Stimulated activated CD8-positive, alpha-beta memory T cell treated with anti-CD3 and anti-CD28 coated beads, Interleukin-4, amount 100 ng/mL, for 48 hours (primary cell): ENCODE results near the gene FFAR3.

Experiments used
- DNase-seq: peaks from one replicate; pipeline ENCODE4 v3.0.0-alpha.2; 2020

The FFAR3 gene

DNA sequence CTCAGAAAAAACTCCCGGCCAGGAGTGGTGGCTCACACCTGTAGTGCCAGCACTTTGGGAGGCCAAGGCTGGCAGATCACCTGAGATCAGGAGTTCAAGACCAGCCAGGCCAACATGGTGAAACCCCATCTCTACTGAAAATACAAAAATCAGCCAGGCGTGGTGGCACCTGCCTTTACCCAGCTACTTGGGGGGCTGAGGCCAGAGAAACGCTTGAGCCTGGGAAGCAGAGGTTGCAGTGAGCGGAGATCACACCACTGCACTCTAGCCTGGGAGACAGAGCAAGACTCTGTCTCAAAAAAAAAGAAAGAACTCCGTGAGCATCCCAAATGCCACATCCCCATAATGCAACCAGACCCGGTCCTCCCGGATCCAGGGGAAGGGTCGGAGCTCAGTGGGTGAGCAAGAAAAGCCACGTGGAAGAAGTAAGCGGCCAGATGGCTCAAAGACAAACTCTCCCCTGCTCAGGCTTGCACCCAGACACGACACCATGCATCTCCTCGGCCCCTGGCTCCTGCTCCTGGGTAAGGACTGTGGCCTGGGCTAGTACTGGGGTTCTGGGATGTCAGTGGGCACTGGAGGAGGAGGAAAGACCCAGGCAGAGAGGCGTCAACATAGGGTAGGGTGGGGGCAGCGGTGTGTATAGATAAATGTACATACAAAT, 26.6 kb upstream of the FFAR3 start:
- no peak for DNase-seq

DNA sequence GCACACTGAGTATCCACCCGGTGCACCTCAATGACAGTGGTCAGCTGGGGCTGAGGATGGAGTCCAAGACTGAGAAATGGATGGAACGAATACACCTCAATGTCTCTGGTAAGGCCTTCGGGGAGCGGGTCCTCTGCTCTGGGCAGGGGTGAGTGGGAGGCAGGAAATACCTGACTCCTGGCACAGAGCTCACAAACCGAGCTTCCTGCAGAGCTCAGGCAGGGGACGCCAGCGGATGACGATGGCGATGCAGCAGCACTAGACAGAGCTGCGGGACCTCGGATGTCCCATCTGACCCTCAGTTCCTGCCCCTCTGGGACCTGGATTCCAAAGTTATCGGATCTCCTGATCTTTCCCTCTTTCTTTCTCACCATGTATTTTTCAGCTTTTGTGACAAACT, 25.4 kb upstream of the FFAR3 start:
- DNase-seq: peak; percentile 58

DNA sequence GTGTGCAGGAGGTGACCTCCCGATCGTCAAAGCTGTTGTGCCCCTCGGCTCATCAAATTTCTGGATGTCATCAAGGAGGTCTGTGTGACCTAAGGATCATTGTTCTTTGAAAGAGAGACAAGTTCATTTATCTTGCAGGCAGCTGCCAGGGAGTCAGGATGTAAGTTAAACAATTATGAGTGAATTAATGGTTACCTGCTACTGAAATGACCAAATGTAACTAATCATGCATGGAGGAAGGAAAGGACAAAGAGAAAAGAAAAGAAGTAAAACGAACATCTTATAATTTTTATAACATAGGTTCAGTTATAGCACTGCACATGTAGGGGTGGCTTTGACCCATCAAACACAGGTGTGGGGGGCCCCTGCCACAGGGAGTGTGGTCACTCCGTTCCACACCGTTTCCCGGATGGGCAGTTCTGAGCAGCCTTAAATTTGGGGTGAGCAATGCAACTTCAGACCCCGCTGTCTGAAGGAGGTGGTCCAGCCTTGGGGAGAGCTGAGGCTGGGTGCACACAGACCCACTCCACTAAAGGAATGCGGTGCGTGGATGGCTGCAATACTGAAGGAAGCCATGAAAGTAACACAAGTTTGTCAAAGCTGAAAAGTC, 24.0 kb upstream of the FFAR3 start:
- no peak for DNase-seq

DNA sequence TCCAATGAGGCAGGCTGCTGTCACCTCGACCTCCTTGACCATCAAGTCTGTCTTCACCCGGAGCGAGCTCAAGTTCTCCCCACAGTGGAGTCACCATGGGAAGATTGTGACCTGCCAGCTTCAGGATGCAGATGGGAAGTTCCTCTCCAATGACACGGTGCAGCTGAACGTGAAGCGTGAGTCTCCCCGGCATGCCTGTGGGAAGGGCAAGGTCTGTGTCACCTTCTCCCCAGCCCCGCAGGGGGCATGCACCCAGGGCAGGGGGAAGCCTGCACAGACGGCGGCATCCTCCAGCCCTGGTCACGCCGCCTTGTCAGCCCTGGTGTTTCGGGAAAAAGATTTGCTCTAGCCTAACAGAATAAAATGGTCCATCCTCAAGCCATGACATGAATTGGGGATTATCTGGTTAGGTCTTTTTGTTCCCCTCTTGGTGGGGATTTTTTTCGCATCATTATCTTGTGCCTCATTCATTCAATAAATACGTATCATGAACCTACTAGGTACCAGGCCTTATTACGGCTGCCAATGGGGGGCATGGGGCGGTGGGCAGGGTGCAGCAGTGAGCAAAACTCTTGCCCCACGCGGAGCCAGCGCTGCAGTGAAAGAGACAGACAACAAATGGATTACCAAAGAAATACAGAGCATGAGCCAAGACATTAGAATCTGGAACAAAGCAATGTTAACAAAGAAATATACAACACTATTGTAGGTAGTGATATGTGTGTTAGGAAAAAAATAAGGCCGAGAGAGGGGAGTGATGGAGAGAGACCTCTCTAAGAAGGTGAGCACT, 21.9 kb upstream of the FFAR3 start:
- DNase-seq: no peak

DNA sequence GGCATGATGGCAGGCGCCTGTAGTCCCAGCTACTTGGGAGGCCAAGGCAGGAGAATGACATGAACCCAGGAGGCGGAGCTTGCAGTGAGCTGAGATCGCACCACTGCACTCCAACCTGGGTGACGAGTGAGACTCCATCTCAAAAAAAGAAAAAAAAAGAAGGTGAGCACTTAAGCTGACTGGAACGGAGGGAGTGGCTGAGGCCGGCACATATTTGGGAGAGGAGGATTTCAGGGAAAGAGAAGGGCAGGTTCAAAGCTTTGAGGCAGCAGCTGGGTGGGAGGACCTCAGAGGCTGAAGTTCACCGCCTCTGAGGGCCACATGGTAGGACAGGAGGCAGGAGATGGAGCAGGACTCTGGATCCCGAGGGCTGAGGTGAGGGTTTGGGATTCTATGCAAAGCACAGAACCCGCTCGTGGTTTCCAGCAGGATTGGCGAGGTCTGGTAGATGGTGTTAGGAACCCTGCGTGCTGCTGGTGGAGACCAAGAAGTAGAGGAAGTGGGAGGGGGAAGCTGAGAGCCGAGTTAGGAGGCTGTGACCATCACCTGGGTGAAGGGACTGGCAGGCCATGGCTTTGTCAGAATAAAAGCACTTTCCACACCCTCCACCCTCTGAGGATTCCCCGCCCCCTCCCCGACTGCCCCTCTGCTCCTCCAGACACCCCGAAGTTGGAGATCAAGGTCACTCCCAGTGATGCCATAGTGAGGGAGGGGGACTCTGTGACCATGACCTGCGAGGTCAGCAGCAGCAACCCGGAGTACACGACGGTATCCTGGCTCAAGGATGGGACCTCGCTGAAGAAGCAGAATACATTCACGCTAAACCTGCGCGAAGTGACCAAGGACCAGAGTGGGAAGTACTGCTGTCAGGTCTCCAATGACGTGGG, 20.9 kb upstream of the FFAR3 start:
- DNase-seq: no peak

DNA sequence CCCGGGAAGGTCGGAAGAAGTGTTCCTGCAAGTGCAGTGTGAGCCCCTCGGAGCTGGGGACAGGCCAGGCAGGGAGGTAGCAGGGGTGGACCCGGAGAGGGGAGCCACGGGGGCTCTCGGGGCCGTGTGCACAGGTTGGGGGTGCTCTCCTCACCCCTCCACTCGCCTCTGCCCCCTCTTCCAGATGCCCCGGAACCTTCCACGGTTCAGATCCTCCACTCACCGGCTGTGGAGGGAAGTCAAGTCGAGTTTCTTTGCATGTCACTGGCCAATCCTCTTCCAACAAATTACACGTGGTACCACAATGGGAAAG, 20.3 kb upstream of the FFAR3 start:
- no peak for DNase-seq

DNA sequence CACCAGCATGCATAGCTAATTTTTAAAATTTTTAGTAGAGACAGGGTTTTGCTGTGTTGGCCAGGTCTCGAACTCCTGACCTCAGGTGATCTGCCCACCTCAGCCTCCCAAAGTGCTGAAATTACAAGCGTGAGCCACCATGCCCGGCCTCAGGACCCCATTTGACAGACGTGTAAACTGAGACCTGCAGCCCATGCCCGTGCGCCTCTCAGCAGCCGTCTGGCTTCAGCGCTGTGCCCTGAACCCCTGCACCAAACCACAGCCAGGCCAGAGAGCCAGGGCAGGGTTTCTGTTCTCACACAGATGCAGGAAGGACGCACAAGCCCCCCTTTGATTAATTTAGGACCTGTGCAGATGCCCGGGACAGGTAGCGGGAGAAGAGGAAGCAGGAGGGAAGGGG, 17.8 kb upstream of the FFAR3 start:
- DNase-seq: no peak

DNA sequence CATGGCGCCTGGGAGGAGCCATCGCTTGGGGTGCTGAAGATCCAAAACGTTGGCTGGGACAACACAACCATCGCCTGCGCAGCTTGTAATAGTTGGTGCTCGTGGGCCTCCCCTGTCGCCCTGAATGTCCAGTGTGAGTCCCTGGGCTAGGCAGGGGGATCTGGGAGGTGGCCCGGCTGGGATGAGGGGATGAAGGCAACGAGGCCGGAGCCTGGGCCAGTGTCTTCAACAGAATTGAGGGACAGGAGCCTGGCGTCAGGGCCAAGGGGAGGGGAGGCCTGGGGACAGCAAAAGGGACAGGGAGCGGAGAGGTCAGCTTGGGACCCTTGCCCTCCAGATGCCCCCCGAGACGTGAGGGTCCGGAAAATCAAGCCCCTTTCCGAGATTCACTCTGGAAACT, 17.3 kb upstream of the FFAR3 start:
- no peak for DNase-seq

DNA sequence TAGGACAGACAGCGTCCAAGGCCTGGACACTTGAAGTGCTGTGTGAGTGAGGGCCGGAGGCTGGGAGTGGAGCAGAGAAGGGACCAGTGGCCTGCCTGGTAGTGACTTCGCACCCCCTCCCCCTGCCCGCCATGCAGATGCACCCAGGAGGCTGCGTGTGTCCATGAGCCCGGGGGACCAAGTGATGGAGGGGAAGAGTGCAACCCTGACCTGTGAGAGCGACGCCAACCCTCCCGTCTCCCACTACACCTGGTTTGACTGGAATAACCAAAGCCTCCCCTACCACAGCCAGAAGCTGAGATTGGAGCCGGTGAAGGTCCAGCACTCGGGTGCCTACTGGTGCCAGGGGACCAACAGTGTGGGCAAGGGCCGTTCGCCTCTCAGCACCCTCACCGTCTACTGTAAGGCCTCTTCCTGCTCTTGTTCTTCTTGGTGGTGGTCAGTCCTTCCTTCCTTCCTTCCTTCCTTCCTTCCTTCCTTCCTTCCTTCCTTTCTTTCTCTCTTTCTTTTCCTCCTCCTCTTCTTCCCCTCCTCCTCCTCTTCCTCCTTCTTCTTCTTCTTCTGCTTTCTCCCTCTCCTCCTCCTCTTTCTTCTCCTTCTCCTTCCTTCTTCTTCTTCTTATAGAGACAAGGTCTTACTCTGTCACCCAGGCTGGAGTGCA, 16.6 kb upstream of the FFAR3 start:
- no peak for DNase-seq

DNA sequence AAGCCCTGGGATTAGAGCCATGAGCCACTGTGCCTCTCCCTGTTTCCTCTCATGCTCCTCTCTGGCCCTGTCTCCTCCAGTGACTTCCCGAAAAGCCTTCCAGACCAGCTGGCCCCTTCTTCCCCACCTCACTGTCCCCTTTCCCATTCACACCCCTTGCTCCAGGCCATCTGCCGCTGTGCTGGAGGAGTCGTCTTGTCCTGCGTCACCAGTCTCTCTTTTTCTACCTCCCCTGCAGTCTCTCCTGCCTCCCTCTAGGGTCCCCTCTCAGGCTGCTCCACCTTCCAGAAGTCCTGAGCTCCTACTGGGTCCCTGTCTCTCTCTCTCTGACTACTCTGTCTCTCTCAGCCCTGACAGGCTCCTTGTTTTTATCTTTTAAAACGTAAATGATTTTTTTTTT, 15.8 kb upstream of the FFAR3 start:
- DNase-seq: no peak

DNA sequence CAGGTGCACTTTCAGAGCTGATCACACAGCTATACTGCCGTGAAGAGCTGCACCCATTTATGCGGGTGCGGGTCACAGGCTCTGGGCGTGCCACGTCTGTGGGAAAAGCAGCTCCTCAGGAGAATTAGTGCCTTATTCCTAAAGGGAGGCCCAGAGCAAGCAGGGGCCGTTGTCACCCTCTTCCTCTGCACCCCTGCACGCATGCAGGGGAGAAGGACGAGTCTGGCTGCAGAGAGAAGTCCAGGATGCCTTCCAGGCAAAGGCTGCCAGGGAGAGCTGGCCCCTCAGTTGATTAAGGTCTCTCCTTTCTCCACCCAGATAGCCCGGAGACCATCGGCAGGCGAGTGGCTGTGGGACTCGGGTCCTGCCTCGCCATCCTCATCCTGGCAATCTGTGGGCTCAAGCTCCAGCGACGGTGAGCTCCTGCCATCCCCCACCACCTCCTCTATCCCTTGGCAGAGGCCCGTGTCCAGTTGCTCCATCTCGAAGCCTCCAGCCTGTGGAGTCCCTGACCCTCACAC, 13.7 kb upstream of the FFAR3 start:
- DNase-seq: peak; percentile 21

DNA sequence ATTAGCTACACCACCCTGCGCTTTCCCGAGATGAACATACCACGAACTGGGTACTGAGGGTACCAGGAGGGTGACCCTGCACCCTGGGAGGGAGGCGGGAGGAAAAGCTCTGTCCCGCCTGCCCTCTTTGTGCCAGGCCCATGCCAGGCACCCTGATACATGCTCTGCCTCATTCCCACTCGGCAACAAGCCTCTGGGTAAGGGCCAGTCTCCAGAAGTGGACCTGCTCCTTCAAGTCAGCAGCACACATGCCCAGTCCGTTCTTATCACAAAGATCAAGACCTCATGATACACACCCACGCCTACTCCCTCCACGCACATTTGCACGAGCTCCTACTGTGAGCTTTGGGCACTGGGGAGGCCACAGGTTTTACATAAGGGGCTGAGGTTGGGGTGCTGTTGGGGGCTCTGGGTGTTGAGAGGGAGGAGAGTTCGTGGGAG, 12.6 kb upstream of the FFAR3 start:
- no peak for DNase-seq

DNA sequence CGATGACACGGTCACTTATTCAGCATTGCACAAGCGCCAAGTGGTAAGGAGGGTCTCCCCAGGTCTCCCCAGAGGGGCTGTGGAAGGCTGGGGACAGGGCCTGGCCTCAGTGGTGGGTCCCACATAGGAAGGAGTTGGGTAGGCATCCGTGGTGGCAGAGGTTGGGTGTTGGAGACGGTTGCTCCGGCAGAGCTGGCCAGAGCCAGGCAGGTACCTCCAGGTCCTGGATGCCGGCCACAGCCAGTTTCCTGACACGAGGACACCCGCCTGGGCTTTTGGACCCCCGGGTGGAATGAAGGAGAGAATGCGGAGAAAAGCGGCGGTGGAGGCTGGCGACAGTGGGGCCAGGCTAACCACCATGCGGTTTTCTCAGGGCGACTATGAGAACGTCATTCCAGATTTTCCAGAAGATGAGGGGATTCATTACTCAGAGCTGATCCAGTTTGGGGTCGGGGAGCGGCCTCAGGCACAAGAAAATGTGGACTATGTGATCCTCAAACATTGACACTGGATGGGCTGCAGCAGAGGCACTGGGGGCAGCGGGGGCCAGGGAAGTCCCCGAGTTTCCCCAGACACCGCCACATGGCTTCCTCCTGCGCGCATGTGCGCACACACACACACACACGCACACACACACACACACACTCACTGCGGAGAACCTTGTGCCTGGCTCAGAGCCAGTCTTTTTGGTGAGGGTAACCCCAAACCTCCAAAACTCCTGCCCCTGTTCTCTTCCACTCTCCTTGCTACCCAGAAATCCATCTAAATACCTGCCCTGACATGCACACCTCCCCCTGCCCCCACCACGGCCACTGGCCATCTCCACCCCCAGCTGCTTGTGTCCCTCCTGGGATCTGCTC, 11.8 kb upstream of the FFAR3 start:
- DNase-seq: peak; percentile 84

DNA sequence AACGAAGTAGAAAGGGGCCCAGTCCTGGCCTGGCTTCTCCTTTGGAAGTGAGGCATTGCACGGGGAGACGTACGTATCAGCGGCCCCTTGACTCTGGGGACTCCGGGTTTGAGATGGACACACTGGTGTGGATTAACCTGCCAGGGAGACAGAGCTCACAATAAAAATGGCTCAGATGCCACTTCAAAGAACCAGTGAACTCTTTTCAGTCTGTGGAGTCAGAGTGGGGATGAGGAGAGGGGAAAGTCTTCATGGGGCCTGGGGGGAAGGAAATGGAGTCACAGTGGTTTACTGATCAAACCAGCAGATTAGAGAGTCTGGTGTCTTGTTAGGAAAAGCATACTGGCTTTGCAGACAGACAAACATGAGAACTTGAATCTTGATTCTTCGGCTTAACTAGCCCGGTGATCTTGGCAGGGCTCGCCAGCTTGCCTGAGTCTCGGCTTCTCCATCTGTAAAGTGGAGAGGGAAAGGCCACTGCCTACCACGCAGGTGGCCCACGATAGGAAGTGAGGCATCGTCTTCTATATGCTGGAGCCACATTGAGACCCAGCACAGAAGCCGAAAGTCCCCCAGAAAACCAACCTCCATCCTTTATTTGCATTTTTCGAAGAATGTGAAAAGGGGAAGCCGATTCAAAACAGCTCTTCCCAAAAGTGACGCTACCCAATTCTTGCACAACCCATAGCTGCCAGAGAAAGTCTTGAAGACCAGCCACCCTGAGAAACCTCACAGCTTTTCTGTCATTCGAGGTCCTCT, 10.9 kb upstream of the FFAR3 start, which contains the start of gene FFAR1:
Gene FFAR1, plus strand, starts transcription at position 732 of the 759 bp plus-strand sequence. CDS start 3,650 bp downstream, outside the sequence.
- DNase-seq: peak; percentile 75

DNA sequence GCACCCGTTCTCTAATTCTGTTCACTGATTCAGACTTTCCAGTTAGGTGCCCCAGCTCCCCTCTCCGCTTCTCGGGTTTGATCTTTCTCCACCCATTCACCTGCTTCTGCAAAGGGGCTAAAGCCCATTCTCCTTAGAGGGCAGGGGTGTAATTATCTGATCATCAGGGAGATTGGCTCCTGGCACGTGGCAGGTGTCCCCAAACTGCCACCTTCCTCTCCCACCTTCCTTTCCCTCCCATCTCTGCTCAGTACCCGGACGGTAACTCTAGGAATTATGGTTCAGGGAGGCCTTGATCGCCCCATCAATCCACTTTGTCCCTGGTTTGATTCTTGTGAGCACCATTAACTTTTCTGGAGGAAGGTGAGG, 10.3 kb upstream of the FFAR3 start:
- DNase-seq: no peak

DNA sequence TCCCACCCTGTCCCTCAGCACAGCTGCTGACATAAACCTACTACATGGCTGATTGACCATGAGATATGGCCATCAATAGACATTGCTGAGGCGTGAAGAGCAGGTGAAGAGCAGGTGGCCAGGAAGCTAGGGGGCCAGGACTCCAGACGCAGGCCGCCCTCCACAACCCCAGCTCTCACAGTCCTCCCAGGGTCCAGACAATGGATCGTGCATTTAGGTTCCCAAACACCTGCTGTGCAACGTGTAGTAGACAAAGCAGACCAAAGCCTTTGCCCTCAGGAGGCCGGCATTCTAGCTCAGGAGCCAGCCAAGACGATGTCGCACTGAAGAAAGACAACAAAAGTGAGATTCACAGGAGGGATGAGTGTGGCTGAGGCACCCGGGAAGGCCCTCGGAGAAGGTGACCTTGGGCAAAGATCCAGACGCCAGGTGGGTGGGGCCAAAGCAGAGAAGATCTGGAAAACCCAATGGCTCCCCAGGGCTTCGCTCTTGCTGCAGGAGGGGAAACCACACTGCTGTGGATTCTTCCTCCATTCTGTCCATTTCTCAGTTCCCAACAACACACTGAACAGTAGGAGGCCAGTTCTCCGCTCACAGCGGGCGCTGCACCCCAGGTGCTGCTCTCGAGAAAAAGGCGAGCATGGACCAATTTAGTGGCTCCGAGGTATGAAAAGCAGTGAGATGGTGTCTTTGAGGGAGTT, 9.2 kb upstream of the FFAR3 start:
- peak; percentile 27 for DNase-seq

DNA sequence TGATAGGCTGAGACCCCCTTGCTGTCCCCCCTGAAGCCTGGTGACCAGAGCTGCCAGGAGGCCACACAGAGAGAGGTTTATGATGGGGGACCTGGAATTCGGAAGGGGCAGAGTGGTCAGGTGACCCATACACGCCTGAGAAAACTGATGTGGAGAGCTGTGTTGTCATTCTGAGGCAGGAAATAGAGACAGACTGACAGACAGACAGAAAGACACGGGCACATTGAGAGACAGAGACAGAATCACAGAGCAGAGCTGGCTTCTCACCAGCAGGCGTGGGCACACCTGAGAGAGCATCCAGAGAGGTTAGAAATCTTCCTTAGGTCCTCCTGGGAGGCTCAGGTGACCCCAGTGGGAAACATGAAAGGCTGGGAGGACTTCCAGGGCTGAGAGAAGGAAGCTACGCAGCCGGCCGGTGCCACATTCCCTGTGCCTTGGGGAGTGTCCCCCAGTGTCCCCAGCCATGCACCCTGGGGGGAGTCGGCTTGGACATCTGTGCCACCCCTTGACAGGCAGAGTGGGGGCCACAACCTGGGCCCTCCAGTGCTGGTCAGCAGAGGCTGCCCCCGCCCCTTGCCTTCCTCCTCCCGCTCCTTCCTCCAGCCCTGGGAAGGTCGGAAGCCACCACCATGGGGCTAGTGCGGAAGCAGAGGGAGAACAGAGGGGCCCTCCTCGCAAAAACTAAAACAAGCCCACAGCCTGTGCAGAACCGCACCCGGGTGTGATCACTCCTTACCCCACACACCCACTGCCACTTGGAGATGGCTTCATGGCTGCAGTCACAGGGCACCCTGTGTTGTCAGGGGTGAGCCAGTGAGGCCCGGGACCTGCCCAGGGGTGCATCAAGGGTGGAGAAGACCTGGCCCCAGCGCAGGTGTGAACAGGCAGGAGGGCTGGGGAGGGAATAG, 8.4 kb upstream of the FFAR3 start:
- DNase-seq: peak; percentile 26

DNA sequence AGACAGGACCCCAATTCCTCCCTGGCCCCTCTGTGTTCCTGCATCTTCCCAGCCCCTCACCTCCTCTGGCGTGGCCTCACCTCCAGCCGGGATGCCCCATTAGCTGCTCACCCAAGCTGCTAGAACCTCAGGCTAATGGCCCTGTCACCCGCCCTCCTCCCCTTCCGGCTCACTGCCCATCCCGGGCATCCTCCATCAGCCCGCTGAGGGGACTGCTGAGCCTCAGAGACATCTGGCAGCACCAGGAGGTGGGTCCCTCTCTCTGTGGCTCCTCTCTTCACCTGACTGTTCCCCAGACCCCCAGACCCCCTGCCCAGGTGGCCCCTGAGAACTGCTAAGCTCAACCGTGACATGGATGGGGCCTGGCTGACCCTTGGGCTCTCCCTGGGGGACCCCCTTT, 7.7 kb upstream of the FFAR3 start:
- DNase-seq: peak; percentile 23
